ENCODE measurements around the gene PRKCSH.
A peak's percentile ranks its signal among the peaks of the same experiment; 100 is the strongest.

Gene PRKCSH

DNA sequence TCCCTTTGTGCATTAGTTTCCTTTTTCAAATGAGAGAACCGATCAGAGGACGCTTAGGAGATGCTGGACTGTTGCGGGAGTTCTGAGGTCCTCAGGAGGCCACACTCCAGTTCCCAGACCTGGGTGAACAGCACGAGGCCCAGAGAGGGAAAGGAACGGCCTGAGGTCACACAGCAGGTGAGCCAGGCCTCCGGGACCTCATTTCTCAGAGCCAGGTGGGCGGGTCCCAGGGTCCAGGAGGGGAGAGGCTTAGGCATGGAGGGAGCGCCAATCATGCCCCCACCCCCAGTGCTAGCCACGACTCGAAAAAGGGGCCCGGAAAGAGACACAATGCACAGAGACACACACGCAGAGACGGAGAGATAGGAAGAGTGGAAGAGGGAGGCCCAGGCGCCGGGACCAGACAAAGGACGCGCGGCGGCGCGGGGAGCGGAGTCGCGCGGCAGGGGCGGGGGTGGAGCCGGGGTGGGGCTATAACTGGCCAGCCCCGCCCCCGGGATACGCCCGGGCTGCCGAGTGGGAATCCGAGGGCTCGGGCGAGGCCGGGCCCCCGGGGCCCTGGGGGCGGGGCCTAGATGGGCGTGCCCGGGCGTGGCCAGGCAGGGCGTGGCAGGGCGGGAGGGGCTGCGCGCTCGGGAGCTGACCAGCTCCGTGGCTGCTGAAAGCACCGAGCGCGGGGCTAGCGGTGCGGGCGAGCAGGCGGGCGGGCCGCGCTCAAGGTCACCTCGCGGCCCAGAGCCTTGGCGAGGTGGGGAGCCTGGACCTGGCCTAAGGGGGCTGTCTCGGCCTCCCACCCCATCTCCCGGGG is 43.9 kb downstream of the PRKCSH start:
- DNase-seq, result no peak

DNA sequence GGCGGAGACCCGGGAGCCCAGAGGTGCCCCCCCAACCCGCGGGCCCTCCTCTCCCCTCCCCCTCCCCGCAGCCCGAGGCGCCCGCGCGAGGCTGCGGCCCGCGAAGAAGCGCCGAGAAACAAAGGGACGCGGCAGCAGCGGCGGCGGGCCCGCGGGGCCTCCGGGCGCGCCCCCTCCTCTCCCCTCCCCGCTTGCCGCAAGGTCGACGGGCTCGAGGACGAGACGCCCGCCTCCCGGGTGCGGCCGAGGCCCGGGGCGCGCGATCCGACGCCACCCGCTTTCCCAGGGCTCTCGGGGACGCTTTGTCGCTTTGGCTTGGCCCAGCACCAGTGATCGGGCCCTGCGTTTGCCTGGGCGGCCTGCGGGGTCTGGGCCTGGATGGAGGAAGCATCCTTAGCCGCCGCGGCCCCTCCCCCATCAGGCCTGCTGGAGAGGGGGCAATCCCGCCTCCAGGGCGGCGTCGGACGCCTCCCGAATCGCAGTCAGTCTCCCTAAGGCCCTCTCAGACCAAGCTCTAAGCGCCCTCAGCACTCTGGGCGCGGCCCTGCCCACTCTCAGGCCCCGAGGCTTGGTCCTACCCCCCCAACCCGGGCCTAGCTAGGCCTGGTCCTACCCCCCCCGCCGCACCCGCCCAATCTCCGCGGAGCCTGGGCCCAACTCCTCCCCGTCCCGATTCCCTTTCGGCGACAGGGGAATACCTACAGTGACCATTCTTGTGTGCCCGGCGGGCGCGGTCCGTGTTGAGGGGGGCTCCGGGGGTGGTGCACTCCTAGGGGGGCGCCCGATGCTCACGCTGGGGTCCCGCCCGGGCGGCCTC is 44.7 kb downstream of the PRKCSH start:
- no peak for DNase-seq

DNA sequence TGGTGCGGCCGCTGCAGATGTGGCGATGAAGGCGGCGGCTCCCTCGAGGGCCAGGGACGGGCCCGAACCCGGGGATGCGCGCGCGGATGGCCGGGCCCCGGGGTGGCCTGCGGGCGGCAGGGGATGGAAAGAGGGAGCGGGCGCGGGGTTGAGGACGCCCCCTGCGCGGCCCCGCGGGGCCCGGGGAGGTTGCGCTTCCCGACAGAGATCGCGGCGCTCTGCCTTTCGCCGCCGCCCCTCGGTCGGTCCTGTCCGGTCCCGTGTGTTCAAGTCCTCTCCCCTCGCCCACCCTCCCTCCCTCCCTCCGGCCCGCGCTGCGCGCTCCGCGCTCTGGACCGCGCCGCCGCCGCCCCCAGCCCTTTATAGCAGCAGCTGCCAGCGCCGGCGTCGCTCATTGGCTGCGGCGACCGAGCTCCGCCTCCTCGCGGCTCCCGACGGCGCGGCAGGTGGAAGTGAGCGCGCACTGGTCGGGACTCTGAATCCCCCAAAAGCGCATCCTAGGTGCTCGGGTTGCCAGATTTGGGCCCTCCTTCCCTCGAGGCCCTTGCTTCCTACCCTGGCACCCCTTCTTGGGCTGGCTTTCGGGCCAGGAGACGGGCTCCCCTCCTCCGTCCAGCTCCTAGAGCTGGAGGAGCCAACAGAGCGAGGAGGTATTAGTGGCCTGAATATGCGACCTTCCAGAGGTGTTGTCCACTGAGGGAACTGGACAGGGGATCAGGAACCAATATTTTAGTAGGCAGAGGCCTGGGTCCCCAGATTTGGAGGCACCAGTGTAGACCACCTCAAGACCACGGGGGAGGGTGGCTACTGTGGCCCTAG is 45.5 kb downstream of the PRKCSH start, which contains the start of gene ELAVL3:
ELAVL3 (minus strand) TSS at position 332 of the 819 bp plus-strand sequence. CDS start 438 bp downstream, outside the sequence.
- DNase-seq, result no peak

DNA sequence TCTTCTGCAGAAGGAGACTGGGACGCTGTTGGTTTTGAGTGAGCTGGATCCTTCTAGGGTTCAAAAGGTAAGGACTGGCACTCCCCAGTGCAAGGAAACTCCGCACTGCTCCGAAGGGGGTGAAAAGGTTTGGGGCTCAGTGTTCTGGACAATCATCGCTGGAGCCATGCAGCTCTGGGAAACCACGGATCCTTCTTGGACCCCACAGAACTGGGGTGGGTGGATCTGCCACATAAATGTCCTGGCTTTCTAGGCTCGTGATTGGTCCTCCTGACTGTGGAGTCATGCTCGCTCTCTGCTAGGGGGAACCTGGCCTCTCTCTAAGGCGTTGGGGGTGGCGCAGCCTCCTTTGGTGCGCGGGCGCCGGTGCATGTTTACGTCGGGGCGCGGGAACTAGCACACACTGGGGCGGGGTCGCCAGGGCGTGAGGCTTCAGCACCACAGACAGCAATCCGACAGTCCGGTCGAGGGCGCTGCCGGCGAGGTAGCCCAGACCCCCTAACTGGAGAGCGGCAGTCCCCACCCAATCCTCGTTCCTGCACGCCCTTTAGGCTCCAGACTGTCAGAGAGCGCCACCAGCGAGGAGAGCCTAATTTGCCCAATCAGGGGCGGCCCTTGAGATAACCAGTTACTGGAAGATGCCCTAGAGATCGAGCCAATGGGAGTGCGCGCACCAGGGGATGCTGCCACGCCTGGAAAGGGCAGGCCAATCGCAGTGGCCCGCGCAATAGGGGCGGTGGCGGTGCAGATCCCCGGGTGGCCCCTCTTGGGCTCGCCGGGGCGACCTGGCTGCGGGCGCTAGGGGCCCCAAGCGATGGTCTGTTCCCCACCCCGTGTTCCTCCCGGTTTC is 46.3 kb downstream of the PRKCSH start:
- DNase-seq, result peak; percentile 7

DNA sequence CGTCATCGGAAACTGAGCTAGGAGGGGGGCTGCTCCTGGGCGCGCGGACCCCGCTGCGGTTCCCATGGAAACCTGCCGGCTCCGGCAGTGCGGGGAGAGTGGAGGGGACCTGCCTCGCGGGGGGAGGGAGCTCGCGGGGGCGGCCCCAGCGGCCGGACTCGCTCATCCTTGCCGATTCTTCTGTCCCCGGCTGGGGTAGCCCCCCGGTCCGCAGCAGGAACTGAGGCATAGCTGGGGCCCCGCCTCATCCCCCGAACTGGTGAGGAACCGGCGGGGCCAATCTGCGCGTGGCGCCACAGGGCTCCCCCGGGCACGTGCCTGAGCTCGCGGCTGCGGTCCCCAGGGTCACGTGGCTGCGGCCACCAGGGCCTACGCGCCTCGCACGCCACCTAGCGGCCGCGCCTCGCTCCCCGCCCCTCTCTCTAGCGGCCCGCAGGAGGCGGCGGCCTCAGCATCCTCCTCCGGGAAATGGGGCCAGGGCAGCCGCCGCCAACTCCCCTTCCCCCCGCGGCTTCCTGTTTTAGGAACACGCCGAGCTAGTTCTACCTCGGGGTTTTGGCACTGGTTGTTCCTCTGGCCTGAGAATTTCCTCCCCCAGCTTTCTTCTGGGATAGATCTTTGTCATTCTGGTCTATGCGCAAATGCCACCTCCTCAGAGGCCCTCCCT is 47.1 kb downstream of the PRKCSH start:
- peak; percentile 37 for DNase-seq

DNA sequence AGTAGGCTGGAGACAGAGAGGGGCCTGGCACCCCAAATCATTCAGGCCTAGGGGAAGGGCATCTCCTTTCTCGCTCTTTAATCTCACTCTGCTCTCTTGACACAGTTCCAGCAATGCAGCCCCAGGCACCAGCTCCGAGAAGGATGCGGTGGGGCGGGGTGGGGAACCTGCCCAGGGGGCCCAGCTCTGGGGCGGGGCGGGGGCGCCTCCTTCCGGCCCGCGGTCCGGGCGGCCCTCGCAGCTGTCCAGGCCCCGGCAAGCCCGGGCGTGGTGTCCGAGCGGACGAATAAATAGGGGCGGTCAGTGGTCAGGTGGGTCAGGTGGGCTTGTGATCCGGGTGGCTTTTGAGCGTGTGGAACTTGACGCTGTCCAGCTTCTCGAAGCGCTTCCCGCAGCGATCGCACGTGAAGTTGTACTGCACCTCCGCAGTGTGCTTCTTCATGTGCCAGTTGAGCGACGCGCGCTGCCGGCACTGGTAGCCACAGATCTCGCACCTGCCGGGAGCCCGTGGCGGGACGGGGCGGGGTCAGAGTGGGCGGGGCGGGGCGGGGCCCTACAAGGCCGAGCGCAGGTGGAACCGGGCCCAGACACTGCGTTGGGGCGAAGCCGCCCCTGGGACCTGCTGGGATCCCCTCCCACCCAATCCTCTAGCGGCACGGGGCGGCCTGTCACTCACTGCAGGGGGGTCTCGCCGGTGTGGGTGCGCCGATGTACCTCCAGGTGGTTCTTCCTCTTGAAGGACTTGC is 48.1 kb downstream of the PRKCSH start:
- no peak for DNase-seq

DNA sequence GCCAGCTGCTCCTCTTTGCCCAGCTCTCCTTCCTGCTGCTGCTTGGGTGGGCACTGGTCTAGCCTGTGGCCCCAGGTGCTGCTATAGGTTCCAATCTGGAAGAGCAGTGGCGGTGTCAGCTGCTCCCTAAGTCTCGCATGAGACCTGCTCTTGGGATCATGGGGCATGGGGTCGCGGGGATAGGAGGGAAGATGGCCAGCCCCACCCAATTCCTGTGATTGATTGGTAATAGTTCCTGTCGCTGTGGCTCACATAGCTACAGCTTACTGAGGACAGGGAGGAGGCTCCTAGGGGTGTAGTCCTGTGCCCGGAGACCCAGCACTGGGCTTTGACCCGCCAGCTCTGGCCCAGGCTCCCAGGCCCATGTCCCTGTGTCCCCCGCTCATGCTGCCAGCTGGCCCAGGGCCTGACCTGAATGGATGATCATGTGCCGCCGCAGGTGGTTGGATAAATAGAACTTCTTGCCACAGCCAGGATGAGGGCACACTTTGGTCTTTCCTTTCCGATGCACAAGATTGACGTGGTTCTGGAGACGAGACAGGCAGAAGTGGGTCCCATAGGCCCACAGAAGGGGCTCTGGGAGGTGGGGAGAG is 49.9 kb downstream of the PRKCSH start:
- DNase-seq, result no peak

DNA sequence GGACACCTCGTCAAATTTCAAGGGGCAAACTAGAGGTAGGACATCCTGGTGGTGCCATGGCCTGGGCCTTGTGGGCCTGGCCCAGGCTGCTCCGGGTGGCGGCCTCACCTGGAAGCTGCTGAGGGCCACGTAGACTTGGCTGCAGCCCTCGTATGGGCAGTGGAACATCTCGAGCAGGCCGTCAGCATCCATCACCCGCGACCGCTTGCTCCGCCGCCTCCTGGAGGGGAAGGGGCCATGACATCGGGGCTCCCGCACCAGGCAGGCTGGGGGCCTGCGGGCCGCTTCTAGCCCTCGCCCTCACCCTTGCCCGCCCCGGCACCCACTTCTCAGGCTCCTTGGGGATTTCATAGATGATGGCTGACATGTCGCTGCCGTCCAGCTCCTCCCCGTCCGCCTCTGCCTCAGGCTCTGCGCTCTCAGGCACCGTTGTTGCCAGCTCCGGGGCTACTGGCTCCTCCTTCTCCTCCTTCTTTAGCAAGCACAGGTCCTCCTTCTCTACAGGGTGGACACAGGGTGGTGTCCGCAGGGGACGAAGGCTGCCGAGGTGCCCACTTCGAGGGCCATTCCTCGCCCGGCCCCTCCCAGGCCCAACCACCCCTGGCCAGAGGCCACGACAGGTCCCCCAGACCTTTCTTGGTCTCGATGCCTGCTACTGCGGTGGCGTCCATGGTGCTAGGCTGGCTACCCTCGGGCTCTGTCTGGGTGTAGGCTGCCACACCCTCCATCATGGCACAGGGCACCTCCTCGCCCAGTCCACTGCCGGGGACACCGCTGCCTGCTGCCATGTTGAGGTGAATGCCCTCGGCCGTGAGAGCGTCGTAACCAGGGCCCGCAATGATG is 51.4 kb downstream of the PRKCSH start:
- no peak for DNase-seq

DNA sequence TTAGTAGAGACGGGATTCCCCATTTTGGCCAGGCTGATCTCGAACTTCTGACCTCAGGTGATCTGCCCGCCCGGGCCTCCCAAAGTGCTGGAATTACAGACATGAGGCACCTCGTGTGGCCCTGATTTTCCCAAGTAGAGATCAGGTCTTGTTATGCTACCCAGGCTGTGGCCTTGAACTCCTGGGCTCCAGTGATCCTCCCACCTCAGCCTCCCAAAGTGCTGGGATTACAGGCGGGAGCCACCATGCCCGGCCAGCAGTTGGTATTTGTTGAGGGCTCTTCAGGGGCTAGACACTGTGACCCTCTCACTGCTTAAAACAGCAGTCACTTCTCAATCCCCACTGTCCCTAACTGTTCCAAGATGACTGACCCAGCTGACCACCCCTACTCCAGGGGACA is 53.9 kb downstream of the PRKCSH start:
- no peak for DNase-seq

DNA sequence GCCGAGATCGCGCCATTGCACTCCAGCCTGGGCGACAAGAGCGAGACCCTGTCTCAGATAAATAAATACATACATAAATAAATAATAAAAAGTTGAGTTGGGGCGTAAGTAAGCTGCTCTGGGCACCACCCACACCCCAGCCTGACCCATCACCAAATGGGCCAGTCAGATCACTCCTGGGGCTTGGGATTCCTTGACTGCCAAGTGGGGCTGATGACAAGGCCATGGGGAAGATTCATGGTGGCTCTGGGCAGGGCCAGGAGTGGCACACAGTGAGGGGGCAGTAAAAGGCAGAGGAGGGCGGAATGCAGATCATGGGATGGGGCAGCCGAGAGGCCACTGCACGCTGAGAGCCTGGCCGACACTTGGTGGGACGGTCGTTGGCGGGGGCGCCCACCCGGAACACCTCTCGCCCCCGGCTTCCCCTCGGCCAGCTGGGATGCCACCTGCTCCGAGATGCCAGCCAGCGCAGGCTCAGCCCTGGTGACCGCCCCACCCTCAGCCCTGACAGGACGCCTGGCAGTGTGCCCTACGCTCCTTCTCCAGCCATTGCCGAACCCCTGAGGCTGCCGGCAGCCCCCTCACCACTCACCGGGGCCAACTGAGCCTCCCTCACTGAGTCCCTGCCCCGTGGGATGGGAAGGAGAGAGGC is 59.3 kb downstream of the PRKCSH start:
- no peak for DNase-seq

DNA sequence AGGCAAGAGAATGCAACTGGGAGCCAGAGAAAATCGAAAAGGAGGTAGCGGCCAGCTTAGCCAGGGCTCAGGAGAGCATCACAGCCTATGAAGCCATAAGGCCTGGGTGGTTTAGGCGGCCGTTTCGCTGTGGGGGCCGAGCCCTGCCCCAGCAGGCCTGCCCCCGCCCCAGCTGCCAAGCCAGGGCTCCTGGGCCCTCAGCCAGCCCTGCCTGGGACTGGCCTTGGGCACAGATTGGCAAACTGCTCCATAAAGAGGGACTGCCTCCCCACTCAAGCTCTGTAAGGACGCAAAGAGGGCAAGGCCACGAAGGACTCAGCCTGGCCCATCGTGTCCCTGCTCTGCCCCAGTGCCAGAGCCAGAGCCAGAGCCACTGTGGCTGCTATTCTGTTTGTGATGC is 60.0 kb downstream of the PRKCSH start:
- DNase-seq, result no peak

DNA sequence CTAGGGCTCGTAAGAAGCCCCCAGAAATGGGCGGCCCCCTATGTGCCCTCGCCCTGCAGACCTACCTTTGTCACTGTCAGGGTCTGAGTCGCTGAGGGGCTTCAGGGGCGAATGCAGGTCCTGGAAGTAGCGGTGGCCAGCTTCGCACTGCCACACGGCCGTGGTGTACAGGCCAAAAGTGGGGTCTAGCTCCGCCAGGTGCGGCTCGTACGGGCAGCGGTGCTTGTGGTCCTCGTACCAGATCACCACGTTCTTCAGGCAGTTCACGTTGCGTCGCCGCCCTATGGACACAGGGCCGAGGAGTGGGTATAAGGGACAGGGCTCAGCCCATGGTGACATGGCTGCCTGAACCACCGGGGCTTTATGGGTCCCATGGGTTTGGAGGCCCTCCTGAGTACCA is 60.5 kb downstream of the PRKCSH start:
- no peak for DNase-seq

DNA sequence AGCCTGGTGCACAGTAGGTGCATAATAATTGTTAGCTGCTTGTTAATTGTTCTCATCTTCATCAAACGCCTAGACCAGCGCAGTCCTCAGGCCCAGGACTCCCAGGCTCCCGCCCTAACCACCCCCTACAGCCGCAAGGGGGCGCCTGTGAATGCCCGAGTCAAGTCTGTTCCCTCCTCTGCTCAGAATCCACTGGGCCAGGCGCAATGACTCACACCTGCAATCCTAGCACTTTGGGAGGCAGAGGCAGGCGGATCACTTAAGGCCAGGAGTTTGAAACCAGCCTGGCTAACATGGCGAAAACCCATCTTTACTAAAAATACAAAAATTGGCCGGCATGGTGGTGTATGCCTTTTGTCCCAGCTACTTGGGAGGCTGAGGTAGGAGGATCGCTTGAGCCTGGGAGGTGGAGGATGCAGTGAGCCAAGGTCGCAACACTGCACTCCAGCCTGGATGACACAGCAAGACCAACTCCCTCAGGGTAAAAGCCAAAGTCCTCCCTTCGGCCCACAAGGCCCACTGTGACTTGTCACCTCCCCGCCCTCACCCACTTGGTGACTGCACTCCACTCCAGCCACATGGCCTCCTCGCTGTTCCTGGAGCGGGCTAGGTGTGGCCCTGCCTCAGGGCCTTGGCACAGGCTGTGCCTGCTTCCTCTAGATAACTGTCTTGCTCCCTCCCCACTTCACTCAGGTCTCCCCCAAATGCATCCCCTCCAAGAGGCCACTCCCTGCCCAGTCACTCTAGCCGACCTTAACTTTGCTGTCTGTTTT is 61.1 kb downstream of the PRKCSH start:
- DNase-seq, result peak; percentile 82

DNA sequence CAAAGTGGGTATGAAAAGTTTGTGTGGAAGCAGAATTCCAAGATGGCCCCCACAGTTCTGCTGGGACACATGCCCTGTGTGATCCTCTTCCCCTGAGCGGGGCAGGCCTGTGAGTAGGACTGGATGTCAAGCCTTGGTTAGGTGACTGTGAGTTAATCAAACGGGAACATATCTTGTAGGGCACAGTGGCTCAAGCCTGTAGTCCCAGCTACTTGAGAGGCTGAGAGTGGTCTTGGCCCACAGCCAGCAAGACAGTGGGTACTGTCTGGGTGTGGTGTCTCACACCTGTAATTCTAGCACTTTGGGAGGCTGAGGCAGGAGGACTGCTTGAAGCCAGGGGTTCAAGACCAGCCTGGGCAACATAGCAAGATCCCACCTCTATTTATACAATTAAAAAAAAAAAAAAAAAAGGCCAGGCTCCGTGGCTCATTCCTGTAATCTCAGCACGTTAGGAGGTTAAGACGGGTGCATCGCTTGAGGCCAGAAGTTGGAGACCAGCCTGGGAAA is 63.8 kb downstream of the PRKCSH start:
- no peak for DNase-seq

DNA sequence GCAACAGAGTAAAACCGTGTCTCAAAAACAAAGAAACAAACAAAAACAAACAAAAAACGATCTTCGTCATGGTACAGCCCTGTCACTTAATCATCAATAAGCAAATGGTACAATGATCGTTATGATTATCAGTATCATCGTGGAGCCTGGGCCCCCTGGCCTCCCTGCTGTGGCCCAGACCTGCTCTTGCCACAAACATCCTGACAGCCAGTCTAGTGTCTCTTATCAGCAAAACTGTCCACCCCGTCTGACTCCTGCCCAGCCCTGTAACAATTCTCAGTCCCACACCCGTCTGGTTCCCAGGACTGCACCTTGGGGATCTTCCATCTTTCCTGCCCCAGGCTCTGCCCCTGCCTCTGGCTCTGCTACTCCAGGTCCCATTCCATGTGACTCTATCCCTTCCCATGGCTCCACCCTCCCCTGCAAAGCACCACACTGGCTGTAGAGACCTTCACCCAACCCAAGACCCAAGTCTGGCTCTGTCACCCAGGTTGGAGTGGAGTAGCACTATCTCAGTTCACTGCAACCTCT is 64.5 kb downstream of the PRKCSH start:
- no peak for DNase-seq
